Endodermal cell (in vitro differentiated cells): ENCODE measurements around the gene THOC7. TPM values are rescaled to one million over a fixed set of nuclear protein-coding genes. Genes with fewer than 3 reads are reported as not detected.

ENCODE experiments used
- DNase-seq: peaks from one replicate; pipeline ENCODE4 v3.0.0-alpha.2; 2017
- H3K27ac ChIP-seq: 2 replicates; pipeline ENCODE4 v1.5.1; 2013; ENCODE audit warnings: mild to moderate bottlenecking, low read depth, low read length, moderate library complexity
- H3K27me3 ChIP-seq: 2 replicates; pipeline ENCODE4 v1.6.1; 2013; ENCODE audit warnings: mild to moderate bottlenecking, low read length, moderate library complexity; ENCODE audit not compliant: insufficient read depth, control insufficient read depth, poor library complexity, severe bottlenecking
- H3K36me3 ChIP-seq: 2 replicates; pipeline ENCODE4 v1.7.0; 2013; ENCODE audit warnings: mild to moderate bottlenecking, low read length, moderate library complexity; ENCODE audit not compliant: control insufficient read depth, insufficient read depth
- H3K4me1 ChIP-seq: one replicate; pipeline ENCODE4 v1.7.0; 2013; ENCODE audit warnings: low read length; ENCODE audit not compliant: control insufficient read depth, insufficient read depth
- H3K4me3 ChIP-seq: 2 replicates; pipeline ENCODE4 v1.5.1; 2013; ENCODE audit warnings: mild to moderate bottlenecking, low read length, moderate library complexity
- H3K9ac ChIP-seq: 2 replicates; pipeline ENCODE4 v1.6.1; 2013; ENCODE audit warnings: mild to moderate bottlenecking, low read length, moderate library complexity; ENCODE audit not compliant: poor library complexity, severe bottlenecking; ENCODE audit errors: extremely low read depth
- H3K9me3 ChIP-seq: 2 replicates; pipeline ENCODE4 v1.6.1; 2013; ENCODE audit warnings: mild to moderate bottlenecking, low read length, moderate library complexity; ENCODE audit not compliant: control insufficient read depth
- H3K27ac Mint-ChIP-seq: 2 replicates; pipeline ENCODE4 v1.8.0; 2020; ENCODE audit warnings: mixed read lengths
- H3K27me3 Mint-ChIP-seq: 2 replicates; pipeline ENCODE4 v1.8.0; 2021; ENCODE audit warnings: mild to moderate bottlenecking, mixed read lengths; ENCODE audit not compliant: insufficient read depth
- H3K36me3 Mint-ChIP-seq: 2 replicates; pipeline ENCODE4 v1.8.0; 2020; ENCODE audit warnings: low read depth, mixed read lengths
- H3K4me1 Mint-ChIP-seq: 2 replicates; pipeline ENCODE4 v1.8.0; 2020; ENCODE audit warnings: mixed read lengths
- H3K4me3 Mint-ChIP-seq: 2 replicates; pipeline ENCODE4 v1.8.0; 2020; ENCODE audit warnings: mild to moderate bottlenecking, moderate library complexity, mixed read lengths
- H3K9me3 Mint-ChIP-seq: 2 replicates; pipeline ENCODE4 v1.8.0; 2020; ENCODE audit warnings: mild to moderate bottlenecking, mixed read lengths
- WGBS, 2 experiments: methylation state at CpG; one replicate each; pipeline versions ENCODE4 v1.1.5 to v1.1.7; 2013; ENCODE audit warnings: missing lambda C conversion rate in 2 of 2, mixed read lengths in 1 of 2; ENCODE audit not compliant: insufficient coverage in 1 of 2, insufficient read length in 1 of 2; 5-methylcytosine and 5-hydroxymethylcytosine counted together
- total RNA-seq, 2 donors: library from RNA; stranded (reverse); fragmentation: NEBNext Ultra II Directional in 1 of 2; extraction: Animal tissue kit (Norgen Biotek cat#: 25700) in 1 of 2; gene quantifications; 2 replicates in 1 of 2; 3 replicates in 1 of 2; pipeline ENCODE4 v1.2.1, GENCODE V29; 2021
- TF ChIP-seq, protein P1 (sequence below): fragments of 200-600 bp; sonication (generic); conservative IDR thresholded peaks from 2 replicates; pipeline ENCODE4 v1.5.0; 2021; ENCODE audit warnings: antibody characterized with exemption, mild to moderate bottlenecking

THOC7 gene
- total RNA-seq, 2 donors from 2014 or later: 91.8 to 103 TPM

DNA sequence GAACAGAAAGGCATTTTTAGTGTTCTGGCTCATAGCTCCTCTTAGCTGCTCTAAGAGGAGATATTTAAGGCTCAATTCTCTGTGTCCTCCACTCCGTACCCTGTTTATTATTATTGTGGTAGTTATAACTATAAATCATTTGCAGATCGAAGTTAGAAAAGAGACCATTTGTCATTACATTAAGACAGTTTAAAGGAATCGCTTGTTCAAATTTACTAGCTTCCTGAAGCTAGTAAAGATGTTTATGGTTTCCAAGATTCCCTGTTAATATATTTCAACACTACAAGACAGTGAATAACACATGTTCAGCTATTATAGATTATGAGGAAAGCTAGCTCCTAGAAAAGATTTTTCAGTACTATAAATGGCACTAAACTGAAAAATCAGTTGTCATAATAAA, 12.7 kb upstream of the THOC7 start:
- no peaks in the 10 kb centered on the region for H3K27me3 Mint-ChIP-seq

DNA sequence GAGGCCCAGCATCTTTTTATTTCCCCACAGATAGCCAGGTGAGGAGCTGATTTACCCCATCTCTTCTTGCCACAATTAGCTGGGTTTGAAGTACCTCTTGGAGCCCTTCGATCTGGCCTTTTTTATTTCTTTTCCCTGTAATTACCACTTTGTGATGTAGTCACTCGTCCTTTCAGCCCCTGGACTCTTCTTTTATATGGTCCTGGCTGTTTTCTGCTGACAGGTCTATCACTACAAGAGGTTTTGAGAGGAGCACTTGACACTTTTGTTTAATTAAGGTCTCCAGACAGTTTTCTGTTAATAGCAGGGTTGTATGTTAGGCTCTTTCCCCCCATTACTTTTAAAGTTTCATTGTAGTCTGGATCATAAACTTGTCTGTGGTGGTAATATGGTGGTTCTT, 11.9 kb upstream of the THOC7 start:
- TF ChIP-seq, protein P1, sequence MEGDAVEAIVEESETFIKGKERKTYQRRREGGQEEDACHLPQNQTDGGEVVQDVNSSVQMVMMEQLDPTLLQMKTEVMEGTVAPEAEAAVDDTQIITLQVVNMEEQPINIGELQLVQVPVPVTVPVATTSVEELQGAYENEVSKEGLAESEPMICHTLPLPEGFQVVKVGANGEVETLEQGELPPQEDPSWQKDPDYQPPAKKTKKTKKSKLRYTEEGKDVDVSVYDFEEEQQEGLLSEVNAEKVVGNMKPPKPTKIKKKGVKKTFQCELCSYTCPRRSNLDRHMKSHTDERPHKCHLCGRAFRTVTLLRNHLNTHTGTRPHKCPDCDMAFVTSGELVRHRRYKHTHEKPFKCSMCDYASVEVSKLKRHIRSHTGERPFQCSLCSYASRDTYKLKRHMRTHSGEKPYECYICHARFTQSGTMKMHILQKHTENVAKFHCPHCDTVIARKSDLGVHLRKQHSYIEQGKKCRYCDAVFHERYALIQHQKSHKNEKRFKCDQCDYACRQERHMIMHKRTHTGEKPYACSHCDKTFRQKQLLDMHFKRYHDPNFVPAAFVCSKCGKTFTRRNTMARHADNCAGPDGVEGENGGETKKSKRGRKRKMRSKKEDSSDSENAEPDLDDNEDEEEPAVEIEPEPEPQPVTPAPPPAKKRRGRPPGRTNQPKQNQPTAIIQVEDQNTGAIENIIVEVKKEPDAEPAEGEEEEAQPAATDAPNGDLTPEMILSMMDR: no peak
- DNase-seq: no peak
- 90 to 100% methylated on average over 2 of the region's 2 CpGs for WGBS, 2 experiments
- Histone ChIP-seq H3K4me1 (peaks cover 36% of the 10 kb centered on the region), H3K9me3 (no peaks in the 10 kb centered on the region), H3K36me3 (no peaks in the 10 kb centered on the region), H3K27ac (no peak overlapping the region), H3K4me3 (no peak overlapping the region), H3K27me3 (no peaks in the 10 kb centered on the region), H3K9ac (no peak overlapping the region)
- Mint-ChIP-seq H3K9me3 (no peaks in the 10 kb centered on the region), H3K4me3 (no peak overlapping the region), H3K27me3 (no peaks in the 10 kb centered on the region), H3K4me1 (peaks cover 57% of the 10 kb centered on the region), H3K27ac (no peak overlapping the region), H3K36me3 (peaks cover 11% of the 10 kb centered on the region)

More for the DNA sequence above, 12.7 kb upstream of the THOC7 start:
- H3K4me1 ChIP-seq: peaks cover 31% of the 10 kb centered on the region
- H3K27ac ChIP-seq: no peak overlapping the region
- Mint-ChIP-seq H3K36me3 (peaks cover 11% of the 10 kb centered on the region), H3K27ac (no peak overlapping the region), H3K9me3 (no peaks in the 10 kb centered on the region), H3K4me3 (no peak overlapping the region), H3K4me1 (peaks cover 59% of the 10 kb centered on the region)
- no peak overlapping the region for H3K4me3 ChIP-seq
- WGBS, 2 experiments: 95% methylated on average over 3 of the region's 3 CpGs; no CpG with 5 or more reads in 1 of the 2 experiments
- H3K27me3 ChIP-seq: no peaks in the 10 kb centered on the region
- no peaks in the 10 kb centered on the region for H3K9me3 ChIP-seq
- TF ChIP-seq, protein P1: no peak
- no peak overlapping the region for H3K9ac ChIP-seq
- DNase-seq: no peak
- no peaks in the 10 kb centered on the region for H3K36me3 ChIP-seq

DNA sequence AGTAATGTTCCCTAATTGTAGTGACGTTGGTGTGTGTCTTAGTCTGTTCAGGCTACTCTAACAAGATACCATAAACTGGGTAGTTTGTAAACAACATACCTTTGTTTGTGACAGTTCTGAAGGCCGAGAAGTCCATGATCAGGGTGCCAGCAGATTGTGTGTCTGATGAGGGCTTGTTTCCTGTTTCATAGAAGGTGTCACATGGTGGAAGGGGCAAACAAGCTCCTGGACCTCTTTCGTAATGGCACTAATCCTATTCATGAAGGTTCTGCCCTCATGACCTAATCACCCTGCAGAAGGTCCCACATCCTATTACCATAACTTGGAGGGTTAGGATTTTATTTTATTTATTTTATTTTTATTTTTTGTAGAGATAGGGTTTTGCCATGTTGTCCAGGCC, 11.2 kb upstream of the THOC7 start:
- no peak overlapping the region for H3K4me3 Mint-ChIP-seq
- no peak overlapping the region for H3K27ac Mint-ChIP-seq
- WGBS, 2 experiments: 91% methylated on average over 3 of the region's 3 CpGs; no CpG with 5 or more reads in 1 of the 2 experiments
- no peak overlapping the region for H3K4me3 ChIP-seq
- no peaks in the 10 kb centered on the region for H3K27me3 Mint-ChIP-seq
- TF ChIP-seq, protein P1: no peak
- no peaks in the 10 kb centered on the region for H3K9me3 ChIP-seq
- H3K9ac ChIP-seq: no peak overlapping the region
- DNase-seq: no peak
- H3K27me3 ChIP-seq: no peaks in the 10 kb centered on the region
- peaks cover 11% of the 10 kb centered on the region for H3K36me3 Mint-ChIP-seq
- H3K9me3 Mint-ChIP-seq: no peaks in the 10 kb centered on the region
- H3K36me3 ChIP-seq: no peaks in the 10 kb centered on the region
- H3K4me1 Mint-ChIP-seq: peaks cover 57% of the 10 kb centered on the region
- peaks cover 36% of the 10 kb centered on the region for H3K4me1 ChIP-seq
- no peak overlapping the region for H3K27ac ChIP-seq
